ENCODE results near the gene NPPA.

NPPA gene

GRCh38 chr1:11873395-11874257 lies 26.0 kb upstream of the NPPA start:
- DNase-seq = no peak

GRCh38 chr1:11872545-11872944 lies 25.0 kb upstream of the NPPA start:
- no peak for DNase-seq

- no peak for DNase-seq
These were observed 22.1 kb upstream of the NPPA start for GRCh38 chr1:11869650-11870207.

GRCh38 chr1:11869104-11869503 lies 21.5 kb upstream of the NPPA start:
- DNase-seq = no peak

- no peak for DNase-seq
These were observed 20.9 kb upstream of the NPPA start for GRCh38 chr1:11868331-11868980.

- DNase-seq = no peak
These were observed 15.3 kb upstream of the NPPA start for GRCh38 chr1:11862890-11863289.

- no peak for DNase-seq
These were observed 13.0 kb upstream of the NPPA start for GRCh38 chr1:11860587-11860986.

GRCh38 chr1:11860083-11860482 lies 12.5 kb upstream of the NPPA start:
- no peak for DNase-seq

- DNase-seq = peak; percentile 64
These were observed 11.6 kb upstream of the NPPA start for GRCh38 chr1:11858968-11859871.

- no peak for DNase-seq
These were observed 11.0 kb upstream of the NPPA start, which contains the start of gene NPPB for GRCh38 chr1:11858613-11858967. NPPB (minus strand) TSS chr1:11858945; CDS start chr1:11858833, 112 bp downstream.

GRCh38 chr1:11858158-11858557 lies 10.6 kb upstream of the NPPA start:
- DNase-seq = no peak

GRCh38 chr1:11857164-11857851 lies 9.7 kb upstream of the NPPA start:
- DNase-seq = no peak

- DNase-seq = no peak
These were observed 9.1 kb upstream of the NPPA start for GRCh38 chr1:11856698-11857097.

GRCh38 chr1:11855430-11855829 lies 7.8 kb upstream of the NPPA start:
- DNase-seq = no peak

GRCh38 chr1:11854519-11854918 lies 6.9 kb upstream of the NPPA start:
- DNase-seq = no peak

GRCh38 chr1:11851180-11851579 lies 3.6 kb upstream of the NPPA start:
- no peak for DNase-seq

GRCh38 chr1:11850156-11850555 lies 2.6 kb upstream of the NPPA start:
- no peak for DNase-seq

GRCh38 chr1:11848373-11848700 lies 754 bp upstream of the NPPA start:
- no peak for DNase-seq

GRCh38 chr1:11845641-11846335 lies 1.8 kb downstream of the NPPA start:
- DNase-seq = no peak

- no peak for DNase-seq
These were observed 5.2 kb downstream of the NPPA start for GRCh38 chr1:11842154-11843041.
